Memory B cell (primary cell): ENCODE results near the gene STRA6.
"Not testable (repeated sequence)": the region's sequence is repeated elsewhere in the genome, so short reads cannot be mapped to it uniquely, and the experiment has no call there.

ENCODE experiments used
- ATAC-seq: fragments of 150-1000 bp; cut with Tn5 transposase; 2 replicates; pipeline ENCODE4 v1.10.0; 2021; ENCODE audit warnings: low read depth, mild to moderate bottlenecking, moderate library complexity
- DNase-seq, 2 donors: peaks; one replicate each; pipeline ENCODE4 v3.0.0; 2022; ENCODE audit warnings: low spot score in 2 of 2
- H3K27ac Mint-ChIP-seq: one replicate; pipeline ENCODE4 v1.8.0; 2022; ENCODE audit warnings: mild to moderate bottlenecking, moderate library complexity, mixed read lengths
- H3K27me3 Mint-ChIP-seq: one replicate; pipeline ENCODE4 v1.8.0; 2022; ENCODE audit warnings: mixed read lengths
- H3K36me3 Mint-ChIP-seq: one replicate; pipeline ENCODE4 v1.8.0; 2022; ENCODE audit warnings: mild to moderate bottlenecking, mixed read lengths
- H3K4me1 Mint-ChIP-seq: one replicate; pipeline ENCODE4 v1.8.0; 2022; ENCODE audit warnings: mixed read lengths
- H3K4me3 Mint-ChIP-seq: one replicate; pipeline ENCODE4 v1.8.0; 2022; ENCODE audit warnings: mild to moderate bottlenecking, moderate library complexity, mixed read lengths
- H3K9me3 Mint-ChIP-seq: one replicate; pipeline ENCODE4 v1.8.0; 2022; ENCODE audit warnings: mixed read lengths

STRA6 gene

DNA sequence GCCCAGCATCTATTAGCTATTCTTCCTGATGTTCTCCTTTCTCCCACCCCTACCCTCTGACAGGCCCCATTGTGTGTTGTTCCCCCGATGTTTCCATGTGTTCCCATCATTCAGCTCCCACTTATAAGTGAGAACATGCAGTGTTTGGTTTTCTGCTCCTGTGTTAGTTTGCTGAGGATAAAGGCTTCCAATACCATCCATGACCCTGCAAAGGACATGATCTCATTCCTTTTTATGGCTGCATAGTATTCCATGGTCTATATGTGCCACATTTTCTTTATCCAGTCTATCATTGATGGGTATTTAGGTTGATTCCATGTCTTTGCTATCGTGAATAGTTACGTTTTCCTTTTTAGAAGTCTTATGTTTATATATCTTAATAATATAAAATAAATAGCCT is 42.2 kb downstream of the STRA6 start:
- not testable (repeated sequence) for H3K4me1 Mint-ChIP-seq, H3K9me3 Mint-ChIP-seq, DNase-seq, H3K4me3 Mint-ChIP-seq, H3K27ac Mint-ChIP-seq, H3K36me3 Mint-ChIP-seq, ATAC-seq
- peaks cover 14% of the 10 kb centered on the region for H3K27me3 Mint-ChIP-seq

DNA sequence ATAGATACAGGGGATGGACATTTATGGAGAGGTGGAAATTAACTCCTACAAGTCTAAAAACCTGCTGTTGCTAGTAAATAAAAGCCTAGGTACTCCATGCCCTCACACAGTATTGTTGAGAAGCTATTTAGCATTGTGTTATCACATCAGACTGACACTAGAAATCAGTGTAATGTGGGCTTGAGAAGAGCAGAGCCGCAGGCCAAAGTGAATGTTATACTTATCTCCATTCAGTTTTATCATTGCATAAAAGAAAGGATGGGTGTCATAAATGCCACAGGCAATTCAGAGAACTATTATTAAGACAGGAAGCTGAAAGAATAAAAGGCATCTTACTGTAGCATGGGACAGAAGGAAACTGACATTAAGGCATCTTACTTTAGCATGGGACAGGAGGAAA is 42.8 kb downstream of the STRA6 start:
- Mint-ChIP-seq H3K27ac (no peak overlapping the region), H3K36me3 (peaks cover 2% of the 10 kb centered on the region), H3K27me3 (peaks cover 17% of the 10 kb centered on the region), H3K9me3 (no peaks in the 10 kb centered on the region), H3K4me3 (no peak overlapping the region), H3K4me1 (peaks cover 10% of the 10 kb centered on the region)
- DNase-seq (no peak), ATAC-seq (no peak)

GRCh38 chr15:74158855-74159650 is 43.5 kb downstream of the STRA6 start:
- H3K4me3 Mint-ChIP-seq = no peak overlapping the region
- peaks cover 10% of the 10 kb centered on the region for H3K4me1 Mint-ChIP-seq
- H3K9me3 Mint-ChIP-seq = no peaks in the 10 kb centered on the region
- ATAC-seq (no peak), DNase-seq (no peak)
- H3K36me3 Mint-ChIP-seq = no peaks in the 10 kb centered on the region
- H3K27ac Mint-ChIP-seq = no peak overlapping the region
- H3K27me3 Mint-ChIP-seq = peaks cover 14% of the 10 kb centered on the region

DNA sequence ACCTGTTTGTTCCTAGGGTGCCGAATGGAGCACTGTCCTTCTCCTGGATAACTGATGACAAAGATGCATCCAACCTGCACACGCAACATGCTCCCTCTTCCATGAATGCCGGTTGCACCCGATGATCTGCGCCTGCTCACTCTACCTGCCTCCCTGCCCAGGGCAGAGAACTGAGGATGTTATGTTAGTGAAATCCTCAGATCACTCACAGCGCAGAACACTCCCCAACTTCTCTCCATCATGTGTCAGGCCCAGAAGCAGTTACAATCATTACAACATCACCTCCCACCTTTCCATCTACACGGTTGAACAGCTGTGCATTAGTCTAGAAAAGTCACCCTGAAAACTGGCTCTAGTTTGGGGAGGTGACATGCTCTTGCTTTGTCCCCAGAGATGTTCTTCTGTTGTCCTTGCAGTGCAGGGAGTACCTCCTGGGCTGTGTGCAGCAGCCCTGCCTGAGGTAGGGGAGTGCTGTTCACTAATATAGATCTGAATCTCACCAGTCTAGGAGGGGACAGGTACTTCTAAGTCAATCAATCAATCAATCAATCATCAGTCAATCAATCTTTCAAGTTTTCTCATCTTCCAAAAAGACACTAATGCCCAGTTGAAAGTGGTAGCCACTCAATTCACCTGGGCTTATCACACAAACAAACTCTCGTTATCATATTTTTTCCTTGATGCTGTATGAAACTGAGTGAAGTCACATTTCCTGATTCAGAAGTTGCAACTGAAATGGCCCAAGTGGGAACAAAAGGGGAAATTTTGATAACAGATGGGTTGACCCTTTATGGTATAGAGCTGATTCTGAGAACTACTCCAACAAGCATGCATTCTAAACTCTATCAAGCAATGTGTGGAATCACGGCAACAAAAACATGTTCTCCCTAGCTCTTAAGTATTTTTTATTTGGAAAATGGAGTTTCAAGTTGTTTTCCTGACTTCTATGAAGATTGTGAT is 44.4 kb downstream of the STRA6 start:
- Mint-ChIP-seq H3K27me3 (peaks cover 17% of the 10 kb centered on the region), H3K4me1 (peaks cover 10% of the 10 kb centered on the region), H3K36me3 (no peaks in the 10 kb centered on the region), H3K4me3 (no peak overlapping the region), H3K27ac (no peak overlapping the region), H3K9me3 (no peaks in the 10 kb centered on the region)
- no peak for ATAC-seq
- no peak for DNase-seq

DNA sequence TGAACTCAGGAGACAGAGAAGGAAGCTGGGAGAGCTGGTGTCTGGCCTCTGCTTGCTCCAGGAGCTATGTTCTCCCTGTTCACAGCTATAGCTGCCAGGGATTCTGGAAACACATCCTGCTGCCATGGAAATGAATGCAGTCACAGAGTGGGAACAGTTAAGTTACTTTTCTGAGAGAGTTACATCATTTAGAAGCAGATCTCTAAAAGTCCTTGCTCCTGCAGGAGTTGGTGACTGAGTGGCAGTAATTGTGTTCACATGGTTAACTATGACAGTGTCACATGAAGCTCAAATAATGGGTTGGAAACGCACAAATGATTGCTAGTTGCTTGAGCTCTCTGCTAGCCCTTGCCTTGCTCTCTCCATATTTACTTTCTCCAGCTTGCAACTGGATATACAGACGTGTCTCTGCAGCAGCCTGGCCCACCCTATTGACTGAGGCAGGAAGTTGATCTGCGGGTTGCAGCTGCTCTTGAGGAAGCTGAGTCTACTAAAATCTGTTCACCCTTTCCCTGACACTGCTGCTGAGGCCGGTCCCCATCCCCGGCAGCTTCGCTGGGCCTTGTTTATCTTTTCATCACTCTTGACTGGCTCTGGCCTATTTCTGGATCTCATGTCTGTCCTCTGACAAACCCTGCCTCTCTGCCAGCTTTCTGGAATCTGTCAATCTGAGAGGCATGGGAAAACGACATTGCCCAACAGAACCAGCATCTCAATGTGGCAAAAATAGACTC is 45.7 kb downstream of the STRA6 start:
- Mint-ChIP-seq H3K9me3 (no peaks in the 10 kb centered on the region), H3K4me3 (no peak overlapping the region), H3K27ac (no peak overlapping the region)

DNA sequence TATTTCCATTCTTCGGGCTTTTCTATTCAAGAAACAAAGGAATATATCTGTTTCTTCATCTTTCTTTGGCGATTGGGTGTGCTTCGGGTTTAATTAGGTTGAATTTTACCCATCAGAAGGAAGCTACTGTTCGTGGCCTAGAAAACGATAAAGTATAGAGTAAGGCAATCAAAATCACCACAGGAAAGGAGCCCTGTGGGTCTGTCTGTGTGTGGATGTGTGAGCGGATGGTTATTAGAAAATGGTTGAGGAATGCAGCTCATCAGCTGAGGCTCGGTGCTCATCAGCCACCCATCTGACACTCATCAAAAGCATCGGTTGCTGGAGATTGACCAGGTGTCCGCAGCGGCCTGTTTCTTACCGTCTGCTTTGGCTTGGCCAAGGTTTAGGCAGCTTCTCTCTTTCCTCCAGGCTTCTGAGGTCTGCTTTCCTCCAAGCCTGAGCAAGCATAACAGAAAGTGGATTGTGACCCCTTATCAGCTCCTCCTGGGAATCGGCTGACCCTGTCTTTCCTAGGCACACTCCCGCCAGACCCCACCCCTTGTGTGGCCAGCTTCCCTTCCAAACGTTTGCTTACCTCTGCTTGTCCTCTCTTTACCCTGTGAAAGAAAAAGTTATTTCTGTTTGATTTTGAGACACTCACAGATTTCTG is 46.7 kb downstream of the STRA6 start:
- no peaks in the 10 kb centered on the region for H3K36me3 Mint-ChIP-seq
- no peaks in the 10 kb centered on the region for H3K9me3 Mint-ChIP-seq
- peaks cover 10% of the 10 kb centered on the region for H3K4me1 Mint-ChIP-seq
- no peak overlapping the region for H3K27ac Mint-ChIP-seq
- H3K4me3 Mint-ChIP-seq = no peak overlapping the region
- ATAC-seq (no peak), DNase-seq (no peak)
- peaks cover 14% of the 10 kb centered on the region for H3K27me3 Mint-ChIP-seq

More for the DNA sequence above, 45.7 kb downstream of the STRA6 start:
- H3K27me3 Mint-ChIP-seq = peaks cover 12% of the 10 kb centered on the region
- DNase-seq = no peak
- peaks cover 10% of the 10 kb centered on the region for H3K4me1 Mint-ChIP-seq
- no peaks in the 10 kb centered on the region for H3K36me3 Mint-ChIP-seq
- ATAC-seq = no peak

GRCh38 chr15:74147051-74147450 is 55.5 kb downstream of the STRA6 start:
- H3K4me1 Mint-ChIP-seq = no peaks in the 10 kb centered on the region
- H3K9me3 Mint-ChIP-seq = peaks cover 2% of the 10 kb centered on the region
- DNase-seq (no peak), ATAC-seq (no peak)
- H3K27ac Mint-ChIP-seq = no peak overlapping the region
- no peak overlapping the region for H3K4me3 Mint-ChIP-seq
- H3K27me3 Mint-ChIP-seq = peaks cover 9% of the 10 kb centered on the region
- H3K36me3 Mint-ChIP-seq = no peaks in the 10 kb centered on the region

GRCh38 chr15:74146277-74146800 is 56.2 kb downstream of the STRA6 start:
- no peaks in the 10 kb centered on the region for H3K36me3 Mint-ChIP-seq
- no peak overlapping the region for H3K4me3 Mint-ChIP-seq
- DNase-seq (no peak), ATAC-seq (no peak)
- H3K27me3 Mint-ChIP-seq = peaks cover 9% of the 10 kb centered on the region
- peaks cover 2% of the 10 kb centered on the region for H3K9me3 Mint-ChIP-seq
- no peak overlapping the region for H3K27ac Mint-ChIP-seq
- no peaks in the 10 kb centered on the region for H3K4me1 Mint-ChIP-seq

DNA sequence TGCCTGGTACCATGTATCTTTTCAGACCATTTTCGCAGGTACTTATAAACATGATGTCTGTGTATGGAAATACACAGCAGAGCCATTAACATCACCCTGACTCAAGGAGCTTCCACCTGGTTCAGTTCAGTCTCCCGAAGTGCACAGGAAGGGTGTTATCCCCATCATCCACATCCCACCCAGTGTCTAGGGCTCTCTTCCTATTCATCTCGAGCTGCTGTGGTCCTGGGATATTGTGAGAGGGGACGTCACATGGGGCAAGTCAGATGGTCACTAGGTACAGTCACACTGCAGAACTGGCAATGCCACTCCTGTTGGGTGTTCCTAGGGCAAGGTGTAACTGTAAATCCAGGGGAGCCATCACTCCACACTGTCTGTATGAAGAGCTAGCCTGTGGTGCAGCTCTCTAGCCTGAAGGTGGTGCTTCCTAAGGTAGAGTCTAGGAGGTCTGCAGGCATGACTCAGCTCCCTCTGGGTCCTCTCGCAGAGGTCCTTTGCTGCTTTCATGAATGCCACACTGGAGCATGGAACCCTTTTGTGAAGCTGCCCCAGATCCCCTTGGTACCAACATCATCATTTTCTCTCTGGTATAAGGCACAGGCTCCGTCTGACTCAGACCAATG is 58.3 kb downstream of the STRA6 start:
- H3K4me1 Mint-ChIP-seq = no peaks in the 10 kb centered on the region
- H3K9me3 Mint-ChIP-seq = peaks cover 2% of the 10 kb centered on the region
- H3K4me3 Mint-ChIP-seq = no peak overlapping the region
- no peak for ATAC-seq
- H3K36me3 Mint-ChIP-seq = no peaks in the 10 kb centered on the region
- H3K27me3 Mint-ChIP-seq = peaks cover 11% of the 10 kb centered on the region
- DNase-seq = no peak
- H3K27ac Mint-ChIP-seq = no peak overlapping the region

GRCh38 chr15:74141591-74141990 is 61.0 kb downstream of the STRA6 start:
- Mint-ChIP-seq H3K4me1 (peaks cover 5% of the 10 kb centered on the region), H3K36me3 (no peaks in the 10 kb centered on the region), H3K4me3 (no peak overlapping the region), H3K27me3 (peaks cover 25% of the 10 kb centered on the region), H3K27ac (no peak overlapping the region), H3K9me3 (no peaks in the 10 kb centered on the region)
- no peak for DNase-seq
- no peak for ATAC-seq

DNA sequence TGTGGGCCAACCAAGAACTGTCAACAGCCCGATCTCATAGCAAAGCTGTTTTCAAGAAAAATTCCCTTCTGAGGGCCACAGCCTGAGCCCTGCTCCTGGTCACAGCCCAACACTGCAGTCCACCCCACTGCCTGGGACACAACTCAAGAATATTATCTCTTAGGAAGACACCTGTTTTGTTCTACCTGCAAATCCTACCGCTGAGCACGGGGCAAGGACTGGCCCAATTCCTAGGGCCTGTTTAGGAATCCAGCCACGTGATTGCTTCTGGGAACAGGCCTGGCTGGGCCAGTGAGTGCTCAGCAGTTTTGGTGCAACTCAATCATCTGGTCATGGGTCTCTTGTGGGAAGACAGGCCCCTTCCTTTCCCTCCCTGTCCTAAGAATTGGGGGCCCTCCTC is 63.9 kb downstream of the STRA6 start:
- ATAC-seq (no peak), DNase-seq (no peak)
- no peak overlapping the region for H3K27ac Mint-ChIP-seq
- H3K4me3 Mint-ChIP-seq = no peak overlapping the region
- peaks cover 8% of the 10 kb centered on the region for H3K4me1 Mint-ChIP-seq
- no peaks in the 10 kb centered on the region for H3K9me3 Mint-ChIP-seq
- no peaks in the 10 kb centered on the region for H3K36me3 Mint-ChIP-seq
- peaks cover 24% of the 10 kb centered on the region for H3K27me3 Mint-ChIP-seq

- ATAC-seq (no peak), DNase-seq (no peak)
- Mint-ChIP-seq H3K4me3 (no peak overlapping the region), H3K27ac (no peak overlapping the region), H3K9me3 (no peaks in the 10 kb centered on the region), H3K27me3 (peaks cover 27% of the 10 kb centered on the region), H3K36me3 (no peaks in the 10 kb centered on the region), H3K4me1 (peaks cover 8% of the 10 kb centered on the region)
Observed at GRCh38 chr15:74137537-74137894, 65.1 kb downstream of the STRA6 start.
